Skeletal muscle satellite cell (primary cell): ENCODE measurements around the gene PPP1R1A.

Source experiments
- H3K27me3 ChIP-seq: 2 replicates; pipeline ENCODE4 v1.7.0; 2013; ENCODE audit warnings: low read length; ENCODE audit not compliant: control insufficient read depth, insufficient read depth
- H3K36me3 ChIP-seq: 2 replicates; pipeline ENCODE4 v1.7.0; 2013; ENCODE audit warnings: mild to moderate bottlenecking, control low read depth, low read length; ENCODE audit not compliant: insufficient read depth
- H3K4me1 ChIP-seq: 2 replicates; pipeline ENCODE4 v1.7.0; 2013; ENCODE audit warnings: low read length; ENCODE audit not compliant: control insufficient read depth, insufficient read depth
- H3K4me2 ChIP-seq: 2 replicates; pipeline ENCODE4 v1.7.0; 2013; ENCODE audit warnings: mild to moderate bottlenecking, low read length
- H3K4me3 ChIP-seq: 2 replicates; pipeline ENCODE4 v1.7.0; 2013; ENCODE audit warnings: low read length
- H3K9ac ChIP-seq: 2 replicates; pipeline ENCODE4 v1.7.0; 2013; ENCODE audit warnings: mild to moderate bottlenecking, low read depth, low read length, moderate library complexity
- H3K9me3 ChIP-seq: replicated peaks from 2 replicates; pipeline ENCODE4 v1.7.0; 2013; ENCODE audit warnings: mild to moderate bottlenecking, control low read depth, low read length

The PPP1R1A gene

GRCh38 chr12:54585243-54585642 lies 3.2 kb downstream of the PPP1R1A start:
- no peak overlapping the region for H3K4me2 ChIP-seq
- H3K27me3 ChIP-seq: peaks cover 64% of the 10 kb centered on the region
- no peak overlapping the region for H3K9ac ChIP-seq
- H3K9me3 ChIP-seq: no peaks in the 10 kb centered on the region
- H3K4me1 ChIP-seq: no peaks in the 10 kb centered on the region
- H3K4me3 ChIP-seq: no peak overlapping the region
- no peaks in the 10 kb centered on the region for H3K36me3 ChIP-seq

- Histone ChIP-seq H3K4me1 (no peaks in the 10 kb centered on the region), H3K36me3 (no peaks in the 10 kb centered on the region), H3K9me3 (no peaks in the 10 kb centered on the region), H3K27me3 (peaks cover 56% of the 10 kb centered on the region), H3K9ac (no peak overlapping the region), H3K4me2 (no peak overlapping the region), H3K4me3 (no peak overlapping the region)
Measured at GRCh38 chr12:54584128-54584527, 4.3 kb downstream of the PPP1R1A start.

GRCh38 chr12:54583726-54584125 lies 4.7 kb downstream of the PPP1R1A start:
- no peak overlapping the region for H3K9ac ChIP-seq
- H3K4me2 ChIP-seq: no peak overlapping the region
- no peaks in the 10 kb centered on the region for H3K4me1 ChIP-seq
- no peak overlapping the region for H3K4me3 ChIP-seq
- no peaks in the 10 kb centered on the region for H3K9me3 ChIP-seq
- H3K27me3 ChIP-seq: peaks cover 52% of the 10 kb centered on the region
- no peaks in the 10 kb centered on the region for H3K36me3 ChIP-seq

- H3K4me2 ChIP-seq: no peak overlapping the region
- H3K27me3 ChIP-seq: peaks cover 53% of the 10 kb centered on the region
- H3K9me3 ChIP-seq: no peaks in the 10 kb centered on the region
- no peaks in the 10 kb centered on the region for H3K4me1 ChIP-seq
- no peak overlapping the region for H3K9ac ChIP-seq
- no peak overlapping the region for H3K4me3 ChIP-seq
- H3K36me3 ChIP-seq: no peaks in the 10 kb centered on the region
Measured at GRCh38 chr12:54581412-54581811, 7.0 kb downstream of the PPP1R1A start.

GRCh38 chr12:54579696-54580333 lies 8.6 kb downstream of the PPP1R1A start:
- H3K9ac ChIP-seq: no peak overlapping the region
- no peak overlapping the region for H3K4me3 ChIP-seq
- peaks cover 56% of the 10 kb centered on the region for H3K27me3 ChIP-seq
- H3K36me3 ChIP-seq: no peaks in the 10 kb centered on the region
- H3K9me3 ChIP-seq: no peaks in the 10 kb centered on the region
- no peak overlapping the region for H3K4me2 ChIP-seq
- H3K4me1 ChIP-seq: no peaks in the 10 kb centered on the region

- no peak overlapping the region for H3K4me3 ChIP-seq
- H3K9me3 ChIP-seq: no peaks in the 10 kb centered on the region
- H3K9ac ChIP-seq: no peak overlapping the region
- H3K4me1 ChIP-seq: no peaks in the 10 kb centered on the region
- H3K27me3 ChIP-seq: peaks cover 56% of the 10 kb centered on the region
- H3K4me2 ChIP-seq: no peak overlapping the region
- H3K36me3 ChIP-seq: no peaks in the 10 kb centered on the region
Measured at GRCh38 chr12:54579258-54579657, 9.2 kb downstream of the PPP1R1A start.

GRCh38 chr12:54578778-54579177 lies 9.7 kb downstream of the PPP1R1A start:
- no peak overlapping the region for H3K4me3 ChIP-seq
- no peaks in the 10 kb centered on the region for H3K9me3 ChIP-seq
- no peak overlapping the region for H3K4me2 ChIP-seq
- no peaks in the 10 kb centered on the region for H3K36me3 ChIP-seq
- H3K9ac ChIP-seq: no peak overlapping the region
- H3K4me1 ChIP-seq: no peaks in the 10 kb centered on the region
- peaks cover 51% of the 10 kb centered on the region for H3K27me3 ChIP-seq

GRCh38 chr12:54572881-54573280 lies 15.6 kb downstream of the PPP1R1A start:
- Histone ChIP-seq H3K36me3 (no peaks in the 10 kb centered on the region), H3K4me1 (no peaks in the 10 kb centered on the region), H3K9ac (no peak overlapping the region), H3K4me3 (no peak overlapping the region), H3K27me3 (peaks cover 64% of the 10 kb centered on the region), H3K9me3 (no peaks in the 10 kb centered on the region), H3K4me2 (no peak overlapping the region)

- Histone ChIP-seq H3K4me3 (no peak overlapping the region), H3K27me3 (peaks cover 59% of the 10 kb centered on the region), H3K36me3 (no peaks in the 10 kb centered on the region), H3K4me1 (no peaks in the 10 kb centered on the region), H3K9ac (no peak overlapping the region), H3K9me3 (no peaks in the 10 kb centered on the region), H3K4me2 (no peak overlapping the region)
Measured at GRCh38 chr12:54571193-54572188, 17.0 kb downstream of the PPP1R1A start.

GRCh38 chr12:54569995-54570528 lies 18.4 kb downstream of the PPP1R1A start:
- H3K27me3 ChIP-seq: peaks cover 60% of the 10 kb centered on the region
- no peak overlapping the region for H3K9ac ChIP-seq
- H3K4me3 ChIP-seq: no peak overlapping the region
- H3K9me3 ChIP-seq: no peaks in the 10 kb centered on the region
- no peak overlapping the region for H3K4me2 ChIP-seq
- H3K36me3 ChIP-seq: no peaks in the 10 kb centered on the region
- no peaks in the 10 kb centered on the region for H3K4me1 ChIP-seq

- H3K9ac ChIP-seq: no peak overlapping the region
- no peak overlapping the region for H3K4me2 ChIP-seq
- H3K9me3 ChIP-seq: no peaks in the 10 kb centered on the region
- H3K4me1 ChIP-seq: no peaks in the 10 kb centered on the region
- H3K4me3 ChIP-seq: no peak overlapping the region
- peaks cover 62% of the 10 kb centered on the region for H3K27me3 ChIP-seq
- H3K36me3 ChIP-seq: no peaks in the 10 kb centered on the region
Measured at GRCh38 chr12:54569072-54569471, 19.4 kb downstream of the PPP1R1A start.
